Aortic smooth muscle cell (primary cell): ENCODE results near the gene MACIR. TPM values are rescaled to one million over a fixed set of nuclear protein-coding genes. Genes with fewer than 3 reads are reported as not detected.

Experiments
- total RNA-seq: library from RNA; depleted of rRNA; stranded (reverse); fragments of >200 nt; gene quantifications from 2 replicates; pipeline ENCODE4 v1.2.3, GENCODE V29; 2014

MACIR gene
- total RNA-seq: 9.2 and 9.9 TPM in 2 replicates

GRCh38 chr5:103258368-103258956 lies at the start of gene MACIR:
TSS of gene MACIR (plus strand) at chr5:103258763. CDS start at chr5:103275920, 17,157 bp downstream.

Other genes with a start within 250 kb of the MACIR start
- 5.3 and 7.8 TPM in 2 replicates for gene GIN1, start 138.6 kb upstream of the MACIR start, total RNA-seq
- gene PPIP5K2, start 138.5 kb upstream of the MACIR start, total RNA-seq: 46.5 and 58.3 TPM in 2 replicates